K562 (cell line): Measurements from ENCODE around the gene APOO.

Experiments used
- CBX8 ChIP-seq: fragments of 200-600 bp; sonication (generic); IDR thresholded peaks from 2 replicates; pipeline ENCODE4 v1.6.1; 2012; ENCODE audit warnings: borderline replicate concordance, mixed run types, low read depth, mild to moderate bottlenecking, moderate library complexity, mixed read lengths, low read length, control low read depth, inconsistent platforms; ENCODE audit not compliant: poor library complexity, severe bottlenecking; ENCODE audit errors: extremely low read depth
- CTCF ChIP-seq, 3 experiments: IDR thresholded peaks in 2 of 3; conservative IDR thresholded peaks in 1 of 3; 2 replicates each; pipeline ENCODE4 v1.5.1; 2011 to 2012; ENCODE audit warnings: low read length in 3 of 3, mild to moderate bottlenecking in 3 of 3, control low read depth in 2 of 3, improper control_type of control experiment in 1 of 3, inconsistent platforms in 1 of 3, low read depth in 1 of 3, mixed read lengths in 1 of 3, moderate library complexity in 1 of 3; ENCODE audit not compliant: insufficient read depth in 2 of 3
- JUND ChIP-seq, 2 experiments: IDR thresholded peaks; 2 replicates in 1 of 2; 3 replicates in 1 of 2; pipeline ENCODE4 v1.6.1; 2011; ENCODE audit warnings: borderline replicate concordance in 2 of 2, low read depth in 2 of 2, low read length in 2 of 2, improper control_type of control experiment in 1 of 2, missing biosample characterization in 1 of 2, missing genetic modification characterization in 1 of 2, missing genetic modification reagents in 1 of 2
- NR3C1 ChIP-seq: sonication (generic); formaldehyde crosslinking; IDR thresholded peaks from 2 replicates; pipeline ENCODE4 v1.8.1; 2022; ENCODE audit warnings: missing genetic modification reagents
- RAD21 ChIP-seq, 2 experiments: fragments of 250-450 bp in 1 of 2; fragments of 450-650 bp in 1 of 2; sonication (Bioruptor Pico) in 1 of 2; formaldehyde crosslinking in 1 of 2; IDR thresholded peaks in 1 of 2; conservative IDR thresholded peaks in 1 of 2; 2 replicates each; pipeline versions ENCODE4 v1.4.0 to v1.8.0; 2020 to 2022; ENCODE audit warnings: mild to moderate bottlenecking in 2 of 2, moderate library complexity in 1 of 2
- RBM39 ChIP-seq: fragments of 200-400 bp; formaldehyde crosslinking; optimal IDR thresholded peaks from 2 replicates; pipeline ENCODE3; 2018; ENCODE audit warnings: low read depth, low read length
- RFX5 ChIP-seq: IDR thresholded peaks from 2 replicates; pipeline ENCODE4 v1.6.1; 2011; ENCODE audit warnings: low read depth, mild to moderate bottlenecking, improper control_type of control experiment, low read length
- SMAD1 ChIP-seq: fragments of 150-350 bp; IDR thresholded peaks from 2 replicates; pipeline ENCODE4 v1.6.1; 2014; ENCODE audit warnings: low read length, low read depth; ENCODE audit not compliant: partially characterized antibody
- SMAD4 ChIP-seq: fragments of 250-450 bp; sonication (Bioruptor Pico); conservative IDR thresholded peaks from 2 replicates; pipeline ENCODE4 v1.8.0; 2021; ENCODE audit warnings: inconsistent platforms, mild to moderate bottlenecking, moderate library complexity
- SPI1 ChIP-seq: IDR thresholded peaks from 2 replicates; pipeline ENCODE4 v1.6.1; 2011; ENCODE audit warnings: low read depth, low read length, control low read depth, borderline replicate concordance
- TF ChIP-seq, protein P1 (sequence below): sonication (generic); formaldehyde crosslinking; IDR thresholded peaks from 2 replicates; pipeline ENCODE4 v1.8.1; 2023; ENCODE audit warnings: mild to moderate bottlenecking, missing genetic modification reagents
- TF ChIP-seq, protein P2 (sequence below), 2 experiments: fragments of 450-650 bp; formaldehyde crosslinking in 1 of 2; IDR thresholded peaks; 2 replicates each; pipeline versions ENCODE4 v1.4.0 to v1.6.1; 2014 to 2020; ENCODE audit warnings: mild to moderate bottlenecking in 2 of 2, borderline replicate concordance in 1 of 2, low read depth in 1 of 2
- TF ChIP-seq, protein P3 (sequence below), 2 experiments: IDR thresholded peaks in 1 of 2; conservative IDR thresholded peaks in 1 of 2; 2 replicates each; pipeline ENCODE4 v1.6.1; 2016; ENCODE audit warnings: low read depth in 2 of 2, mild to moderate bottlenecking in 1 of 2, missing compliant biosample characterization in 1 of 2, missing genetic modification characterization in 1 of 2, moderate library complexity in 1 of 2

DNA sequence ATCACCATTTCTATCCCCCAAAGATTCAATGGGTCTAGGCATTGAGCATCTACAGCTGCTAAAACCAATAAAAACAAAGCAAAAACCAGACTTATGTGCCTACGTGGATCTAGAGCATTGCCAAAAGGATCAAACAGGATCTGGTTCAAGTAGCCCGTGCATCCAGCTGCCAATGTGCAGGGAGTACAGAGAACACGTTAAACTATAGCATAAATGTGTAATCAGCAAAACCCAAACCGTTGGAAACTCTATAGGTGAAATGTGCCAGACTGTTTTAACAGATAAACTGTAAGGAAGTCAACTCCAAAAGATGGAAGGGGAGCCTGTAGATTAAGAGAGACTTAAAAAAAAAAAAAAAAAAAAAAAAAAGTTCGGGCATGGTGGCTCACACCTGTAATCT, 58.5 kb downstream of the APOO start:
- TF ChIP-seq CTCF (IDR thresholded peaks at IDR 0.05 in 2 of 3, conservative IDR thresholded peaks at IDR 0.05 in 1 of 3; ENCODE audit: insufficient read depth in 2 of 3, low read depth in 1 of 3, low read length in 3 of 3) (no peak), SPI1 (no peak), NR3C1 (CRISPR knock-in tag) (no peak), RFX5 (no peak), RAD21 (CRISPR knock-in tag; conservative IDR thresholded peaks at IDR 0.05 in 1 of 2, IDR thresholded peaks at IDR 0.05 in 1 of 2) (no peak), JUND (IDR thresholded peaks at IDR 0.05; ENCODE audit: borderline replicate concordance, low read depth, low read length) (no peak), JUND (tag; IDR thresholded peaks at IDR 0.05; ENCODE audit: borderline replicate concordance, low read depth, low read length) (no peak), RBM39 (no peak), SMAD4 (no peak), CBX8 (no peak), SMAD1 (no peak)
- TF ChIP-seq, protein P1, sequence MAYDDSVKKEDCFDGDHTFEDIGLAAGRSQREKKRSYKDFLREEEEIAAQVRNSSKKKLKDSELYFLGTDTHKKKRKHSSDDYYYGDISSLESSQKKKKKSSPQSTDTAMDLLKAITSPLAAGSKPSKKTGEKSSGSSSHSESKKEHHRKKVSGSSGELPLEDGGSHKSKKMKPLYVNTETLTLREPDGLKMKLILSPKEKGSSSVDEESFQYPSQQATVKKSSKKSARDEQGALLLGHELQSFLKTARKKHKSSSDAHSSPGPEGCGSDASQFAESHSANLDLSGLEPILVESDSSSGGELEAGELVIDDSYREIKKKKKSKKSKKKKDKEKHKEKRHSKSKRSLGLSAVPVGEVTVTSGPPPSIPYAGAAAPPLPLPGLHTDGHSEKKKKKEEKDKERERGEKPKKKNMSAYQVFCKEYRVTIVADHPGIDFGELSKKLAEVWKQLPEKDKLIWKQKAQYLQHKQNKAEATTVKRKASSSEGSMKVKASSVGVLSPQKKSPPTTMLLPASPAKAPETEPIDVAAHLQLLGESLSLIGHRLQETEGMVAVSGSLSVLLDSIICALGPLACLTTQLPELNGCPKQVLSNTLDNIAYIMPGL (CRISPR knock-in tag), result no peak
- TF ChIP-seq, protein P2, sequence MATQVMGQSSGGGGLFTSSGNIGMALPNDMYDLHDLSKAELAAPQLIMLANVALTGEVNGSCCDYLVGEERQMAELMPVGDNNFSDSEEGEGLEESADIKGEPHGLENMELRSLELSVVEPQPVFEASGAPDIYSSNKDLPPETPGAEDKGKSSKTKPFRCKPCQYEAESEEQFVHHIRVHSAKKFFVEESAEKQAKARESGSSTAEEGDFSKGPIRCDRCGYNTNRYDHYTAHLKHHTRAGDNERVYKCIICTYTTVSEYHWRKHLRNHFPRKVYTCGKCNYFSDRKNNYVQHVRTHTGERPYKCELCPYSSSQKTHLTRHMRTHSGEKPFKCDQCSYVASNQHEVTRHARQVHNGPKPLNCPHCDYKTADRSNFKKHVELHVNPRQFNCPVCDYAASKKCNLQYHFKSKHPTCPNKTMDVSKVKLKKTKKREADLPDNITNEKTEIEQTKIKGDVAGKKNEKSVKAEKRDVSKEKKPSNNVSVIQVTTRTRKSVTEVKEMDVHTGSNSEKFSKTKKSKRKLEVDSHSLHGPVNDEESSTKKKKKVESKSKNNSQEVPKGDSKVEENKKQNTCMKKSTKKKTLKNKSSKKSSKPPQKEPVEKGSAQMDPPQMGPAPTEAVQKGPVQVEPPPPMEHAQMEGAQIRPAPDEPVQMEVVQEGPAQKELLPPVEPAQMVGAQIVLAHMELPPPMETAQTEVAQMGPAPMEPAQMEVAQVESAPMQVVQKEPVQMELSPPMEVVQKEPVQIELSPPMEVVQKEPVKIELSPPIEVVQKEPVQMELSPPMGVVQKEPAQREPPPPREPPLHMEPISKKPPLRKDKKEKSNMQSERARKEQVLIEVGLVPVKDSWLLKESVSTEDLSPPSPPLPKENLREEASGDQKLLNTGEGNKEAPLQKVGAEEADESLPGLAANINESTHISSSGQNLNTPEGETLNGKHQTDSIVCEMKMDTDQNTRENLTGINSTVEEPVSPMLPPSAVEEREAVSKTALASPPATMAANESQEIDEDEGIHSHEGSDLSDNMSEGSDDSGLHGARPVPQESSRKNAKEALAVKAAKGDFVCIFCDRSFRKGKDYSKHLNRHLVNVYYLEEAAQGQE (IDR thresholded peaks at IDR 0.05; ENCODE audit: borderline replicate concordance), result no peak
- TF ChIP-seq, protein P2 (CRISPR knock-in tag; IDR thresholded peaks at IDR 0.05; ENCODE audit: low read depth), result no peak
- TF ChIP-seq, protein P3, sequence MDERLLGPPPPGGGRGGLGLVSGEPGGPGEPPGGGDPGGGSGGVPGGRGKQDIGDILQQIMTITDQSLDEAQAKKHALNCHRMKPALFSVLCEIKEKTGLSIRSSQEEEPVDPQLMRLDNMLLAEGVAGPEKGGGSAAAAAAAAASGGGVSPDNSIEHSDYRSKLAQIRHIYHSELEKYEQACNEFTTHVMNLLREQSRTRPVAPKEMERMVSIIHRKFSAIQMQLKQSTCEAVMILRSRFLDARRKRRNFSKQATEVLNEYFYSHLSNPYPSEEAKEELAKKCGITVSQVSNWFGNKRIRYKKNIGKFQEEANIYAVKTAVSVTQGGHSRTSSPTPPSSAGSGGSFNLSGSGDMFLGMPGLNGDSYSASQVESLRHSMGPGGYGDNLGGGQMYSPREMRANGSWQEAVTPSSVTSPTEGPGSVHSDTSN (CRISPR knock-in tag; IDR thresholded peaks at IDR 0.05; ENCODE audit: low read depth), result no peak
- TF ChIP-seq, protein P3 (tag; conservative IDR thresholded peaks at IDR 0.05; ENCODE audit: low read depth), result no peak
